PC-9 (cell line): ENCODE data around the gene RASIP1. TPM values are rescaled to one million over a fixed set of nuclear protein-coding genes. Genes with fewer than 3 reads are reported as not detected.
A peak's percentile ranks its signal among the peaks of the same experiment; 100 is the strongest.

Experiments
- BruUV-seq: library from RNA; stranded (reverse); fragments of 400-500 nt; replicated peaks from 2 replicates; lab custom pipeline; 2021; lab: Mats Ljungman, UMichigan
- CTCF ChIA-PET: fragments of 300-600 bp; sonication (Branson Sonifier 250); formaldehyde crosslinking; loops from one replicate; lab custom pipeline; 2022; ENCODE audit warnings: antibody characterized with exemption; lab: Charles Lee
- POLR2A ChIA-PET: fragments of 300-600 bp; sonication (Branson Sonifier 250); formaldehyde crosslinking; loops from one replicate; lab custom pipeline; 2022; ENCODE audit warnings: antibody characterized with exemption; ENCODE audit not compliant: unreplicated experiment; lab: Charles Lee
- DNase-seq, 2 experiments: peaks; one replicate each; pipeline versions ENCODE4 v3.0.0 to v3.0.0-alpha.2; 2015 to 2022; ENCODE audit warnings: mixed read lengths in 1 of 2
- H2AFZ ChIP-seq: fragments of 200-600 bp; sonication (generic); 2 replicates; pipeline ENCODE4 v1.8.1; 2017; ENCODE audit warnings: antibody characterized with exemption
- H3F3A ChIP-seq: fragments of 200-600 bp; sonication (generic); 2 replicates; pipeline ENCODE4 v1.8.1; 2017; ENCODE audit warnings: antibody characterized with exemption, mild to moderate bottlenecking, low read depth; ENCODE audit not compliant: insufficient read depth
- H3K27ac ChIP-seq: fragments of 200-600 bp; sonication (generic); 2 replicates; pipeline ENCODE4 v1.6.1; 2016; ENCODE audit warnings: mixed run types
- H3K27me3 ChIP-seq: fragments of 200-600 bp; sonication (generic); 2 replicates; pipeline ENCODE4 v1.6.1; 2016; ENCODE audit warnings: low read depth, mixed run types; ENCODE audit not compliant: insufficient read depth
- H3K36me3 ChIP-seq: fragments of 200-600 bp; sonication (generic); 2 replicates; pipeline ENCODE4 v1.6.1; 2016; ENCODE audit warnings: low read depth, mixed run types
- H3K4me1 ChIP-seq: fragments of 200-600 bp; sonication (generic); replicated peaks from 2 replicates; pipeline ENCODE4 v1.6.1; 2016; ENCODE audit warnings: mixed run types; ENCODE audit not compliant: insufficient read depth
- H3K4me2 ChIP-seq: fragments of 200-600 bp; sonication (generic); 2 replicates; pipeline ENCODE4 v1.6.1; 2017; ENCODE audit warnings: mixed run types
- H3K4me3 ChIP-seq: fragments of 200-600 bp; sonication (generic); 2 replicates; pipeline ENCODE4 v1.6.1; 2016; ENCODE audit warnings: mixed run types
- H3K79me2 ChIP-seq: fragments of 200-600 bp; sonication (generic); 2 replicates; pipeline ENCODE4 v1.6.1; 2017; ENCODE audit warnings: low read depth, mixed run types
- H3K9me2 ChIP-seq: fragments of 200-600 bp; sonication (generic); 2 replicates; pipeline ENCODE4 v1.8.1; 2017; ENCODE audit warnings: mild to moderate bottlenecking; ENCODE audit not compliant: insufficient read depth
- H3K9me3 ChIP-seq: fragments of 200-600 bp; sonication (generic); 2 replicates; pipeline ENCODE4 v1.8.1; 2016; ENCODE audit warnings: low read depth; ENCODE audit not compliant: insufficient read depth
- H4K20me1 ChIP-seq: fragments of 200-600 bp; sonication (generic); 2 replicates; pipeline ENCODE4 v1.8.1; 2017; ENCODE audit not compliant: insufficient read depth
- CTCF ChIP-seq: fragments of 200-600 bp; sonication (generic); conservative IDR thresholded peaks from 2 replicates; pipeline ENCODE4 v1.6.1; 2017; ENCODE audit warnings: mixed run types, antibody characterized with exemption, mild to moderate bottlenecking, moderate library complexity
- EZH2 ChIP-seq: fragments of 200-600 bp; sonication (generic); IDR thresholded peaks from 2 replicates; pipeline ENCODE4 v1.8.0; 2017; ENCODE audit warnings: antibody characterized with exemption, low read depth
- intact Hi-C: fragments of 100-400 bp; cut with micrococcal nuclease; formaldehyde crosslinking; loops from one replicate; pipeline ENCODE4 v1.10.0; 2022; ENCODE audit not compliant: unreplicated experiment
- total RNA-seq: library from RNA; stranded (reverse); gene quantifications from 2 replicates; pipeline ENCODE4 v1.2.3, GENCODE V29; 2021

RASIP1 gene
- total RNA-seq, 1 experiment from 2014 or later: 1.4 TPM

DNA sequence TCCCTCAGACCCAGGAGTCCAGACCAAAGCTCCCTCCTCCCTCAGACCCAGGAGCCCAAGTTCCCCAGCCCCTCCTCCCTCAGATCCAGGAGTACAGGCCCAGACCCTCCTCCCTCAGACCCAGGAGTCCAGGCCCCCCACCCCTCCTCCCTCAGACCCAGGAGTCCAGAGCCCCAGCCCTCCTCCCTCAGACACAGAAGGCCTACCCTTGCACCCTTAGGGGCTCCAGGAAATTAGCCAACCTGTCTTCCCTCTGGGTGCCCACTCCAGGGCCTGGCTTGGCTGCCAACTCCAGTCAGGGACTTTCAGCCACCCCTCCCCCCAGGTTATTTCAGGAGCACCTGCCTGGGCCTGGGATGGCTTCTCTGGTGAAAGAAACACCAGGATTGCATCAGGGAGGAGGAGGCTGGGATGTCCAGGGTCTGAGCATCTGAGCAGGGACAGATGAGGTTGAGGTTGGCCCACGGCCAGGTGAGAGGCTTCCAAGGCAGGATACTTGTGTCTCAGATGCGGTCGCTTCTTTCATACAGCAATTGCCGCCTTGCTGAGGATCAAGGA lies 14.8 kb upstream of the RASIP1 start, which contains the start of gene FGF21:
FGF21 (plus strand) TSS at position 441 of the 558 bp plus-strand sequence. CDS start 713 bp downstream, outside the sequence.
- intact Hi-C loops: no loop called here

DNA sequence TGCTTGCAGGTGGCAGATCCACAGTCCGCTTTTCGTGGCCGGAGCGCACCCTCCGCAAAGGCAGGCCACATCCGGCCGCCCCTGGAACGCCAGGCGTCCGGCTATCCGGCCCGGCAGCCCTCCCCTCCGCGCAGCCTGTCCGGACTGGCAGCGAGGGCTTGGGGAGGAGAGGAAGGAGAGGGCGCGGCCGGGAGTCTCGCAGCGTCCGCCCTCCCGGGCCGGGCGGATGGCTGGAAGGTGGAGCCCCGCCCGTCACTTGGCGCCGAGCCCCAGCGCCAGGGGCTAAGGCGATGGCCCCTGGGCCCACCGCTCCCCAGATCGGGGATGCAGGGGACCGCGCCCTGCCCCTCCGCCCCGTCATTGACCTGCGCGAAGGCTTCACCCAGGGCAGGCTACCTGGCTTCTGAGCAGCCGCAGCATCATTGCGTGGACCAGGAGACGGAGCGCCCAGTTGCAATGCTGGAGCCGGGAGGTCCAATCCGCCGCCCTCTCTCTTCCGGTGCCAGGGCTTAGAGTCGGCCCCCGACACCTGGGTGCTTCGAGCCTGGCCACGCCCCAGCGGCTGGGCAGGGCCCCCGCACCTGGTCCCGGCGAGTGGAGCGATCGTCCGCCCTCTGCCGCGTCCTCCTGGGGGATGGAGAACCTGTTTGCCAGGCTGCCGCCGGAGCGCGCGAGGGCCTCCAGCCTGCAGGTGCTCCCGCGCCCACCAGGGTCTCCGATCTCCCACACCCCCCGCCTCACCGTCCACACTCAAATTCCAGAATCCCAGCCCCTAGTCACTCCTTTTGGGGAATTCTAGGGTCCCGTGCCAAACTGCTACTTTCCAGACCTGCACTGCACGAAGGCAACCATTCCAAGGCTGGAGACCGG lies 12.3 kb upstream of the RASIP1 start, which contains the start of gene FUT1:
FUT1 (minus strand) TSS at position 146 of the 870 bp plus-strand sequence. CDS start 1,360 bp downstream, outside the sequence.
- H4K20me1 ChIP-seq: no peaks in the 10 kb centered on the region; the same call in 1 of the 2 replicates
- peaks cover 41% of the 10 kb centered on the region for H3K4me1 ChIP-seq
- peak within 1 kb of the TSS; percentile 66 for H3K27ac ChIP-seq
- CTCF ChIA-PET: no interaction called here
- H3F3A ChIP-seq: peaks cover 7% of the 10 kb centered on the region; the same call in 1 of the 2 replicates
- TSS peak; percentile 96 for BruUV-seq
- TF ChIP-seq CTCF: peak; percentile 66
- no peak for TF ChIP-seq EZH2
- H3K36me3 ChIP-seq: 0 out of 2 replicates have a peak, but pooled peaks cover 10% of the 10 kb centered on the region
- H3K4me3 ChIP-seq: peak within 1 kb of the TSS; percentile 78
- POLR2A ChIA-PET: interaction anchor here (0.6 kb wide), 1 partner anchor 43 kb away, joined by 3 read pairs; no protein-coding TSS in a partner anchor
- no peaks in the 10 kb centered on the region for H3K9me3 ChIP-seq
- intact Hi-C loops: loop anchor here (1.0 to 5.0 kb wide), 3 partner anchors 14 to 105 kb away; partner anchors contain the start of gene CA11
- peak within 1 kb of the TSS; percentile 76 for H2AFZ ChIP-seq
- H3K9me2 ChIP-seq: no peaks in the 10 kb centered on the region
- H3K27me3 ChIP-seq: no peaks in the 10 kb centered on the region
- peak; percentile 95 to 98 for DNase-seq
- peaks cover 31% of the 10 kb centered on the region for H3K79me2 ChIP-seq
- H3K4me2 ChIP-seq: peak within 1 kb of the TSS; percentile 89

More for the DNA sequence above, 14.8 kb upstream of the RASIP1 start, which contains the start of gene FGF21:
- Histone ChIP-seq H4K20me1 (no peaks in the 10 kb centered on the region; the same call in 1 of the 2 replicates), H3K27ac (peak within 1 kb of the TSS; percentile 59), H3K36me3 (0 out of 2 replicates have a peak, but pooled peaks cover 7% of the 10 kb centered on the region), H3K27me3 (no peaks in the 10 kb centered on the region), H3K9me2 (no peaks in the 10 kb centered on the region), H3K4me2 (peak within 1 kb of the TSS; percentile 89), H3K9me3 (no peaks in the 10 kb centered on the region), H3K79me2 (peaks cover 22% of the 10 kb centered on the region), H3K4me3 (peak within 1 kb of the TSS; percentile 39; the same call in 1 of the 2 replicates), H3K4me1 (peaks cover 43% of the 10 kb centered on the region), H3F3A (peaks cover 11% of the 10 kb centered on the region; the same call in 1 of the 2 replicates), H2AFZ (no peak within 1 kb of the TSS)
- CTCF ChIA-PET: no interaction called here
- DNase-seq: no peak
- TF ChIP-seq CTCF (no peak), EZH2 (no peak)
- POLR2A ChIA-PET: interaction anchor here (0.7 kb wide), 1 partner anchor 147 kb away, joined by 4 read pairs; no protein-coding TSS in a partner anchor
- BruUV-seq: no TSS peak
